Measurements from ENCODE around the gene IL2RA. TPM values are rescaled to one million over a fixed set of nuclear protein-coding genes. Genes with fewer than 3 reads are reported as not detected.

IL2RA gene
- total RNA-seq, 2 donors from 2014 or later, result 21.0 to 48.2 TPM

DNA sequence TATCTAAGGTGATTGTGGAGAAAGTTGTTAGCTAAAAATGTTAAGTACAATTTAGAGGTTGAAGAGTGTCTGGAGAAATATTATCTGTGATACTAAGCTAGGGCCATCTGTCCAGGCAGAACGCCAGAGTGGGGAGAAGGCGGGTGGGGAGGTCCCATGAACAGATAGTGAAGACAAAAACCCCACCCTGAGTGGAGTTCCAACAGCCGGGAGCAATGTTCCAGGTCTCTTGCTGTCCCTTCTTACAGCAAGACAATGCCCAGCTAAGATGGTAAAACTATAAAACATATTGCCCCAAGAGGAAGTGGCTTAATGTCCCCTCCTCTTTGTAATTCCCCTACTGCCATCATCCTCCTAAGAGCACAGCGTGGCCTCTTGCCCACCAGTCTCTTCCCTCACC lies 74.4 kb downstream of the IL2RA start:
- DNase-seq (ENCODE audit: low spot score), result no peak
- no peaks in the 10 kb centered on the region for H3K4me1 ChIP-seq (ENCODE audit: control insufficient read depth in 1 of 2, low read depth in 2 of 2)
- no peaks in the 10 kb centered on the region for H3K27me3 ChIP-seq (replicated peaks; ENCODE audit: insufficient read depth)
- TF ChIP-seq, protein P1, sequence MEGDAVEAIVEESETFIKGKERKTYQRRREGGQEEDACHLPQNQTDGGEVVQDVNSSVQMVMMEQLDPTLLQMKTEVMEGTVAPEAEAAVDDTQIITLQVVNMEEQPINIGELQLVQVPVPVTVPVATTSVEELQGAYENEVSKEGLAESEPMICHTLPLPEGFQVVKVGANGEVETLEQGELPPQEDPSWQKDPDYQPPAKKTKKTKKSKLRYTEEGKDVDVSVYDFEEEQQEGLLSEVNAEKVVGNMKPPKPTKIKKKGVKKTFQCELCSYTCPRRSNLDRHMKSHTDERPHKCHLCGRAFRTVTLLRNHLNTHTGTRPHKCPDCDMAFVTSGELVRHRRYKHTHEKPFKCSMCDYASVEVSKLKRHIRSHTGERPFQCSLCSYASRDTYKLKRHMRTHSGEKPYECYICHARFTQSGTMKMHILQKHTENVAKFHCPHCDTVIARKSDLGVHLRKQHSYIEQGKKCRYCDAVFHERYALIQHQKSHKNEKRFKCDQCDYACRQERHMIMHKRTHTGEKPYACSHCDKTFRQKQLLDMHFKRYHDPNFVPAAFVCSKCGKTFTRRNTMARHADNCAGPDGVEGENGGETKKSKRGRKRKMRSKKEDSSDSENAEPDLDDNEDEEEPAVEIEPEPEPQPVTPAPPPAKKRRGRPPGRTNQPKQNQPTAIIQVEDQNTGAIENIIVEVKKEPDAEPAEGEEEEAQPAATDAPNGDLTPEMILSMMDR (IDR thresholded peaks at IDR 0.05), result no peak
- ATAC-seq (ENCODE audit: insufficient number of reproducible peaks, low FRiP score, low read depth), result no peak
- peaks cover 4% of the 10 kb centered on the region for H3K9me3 ChIP-seq
- H3K27ac ChIP-seq, result no peak overlapping the region
- H3K36me3 ChIP-seq, result no peaks in the 10 kb centered on the region
- no peak overlapping the region for H3K4me3 ChIP-seq

DNA sequence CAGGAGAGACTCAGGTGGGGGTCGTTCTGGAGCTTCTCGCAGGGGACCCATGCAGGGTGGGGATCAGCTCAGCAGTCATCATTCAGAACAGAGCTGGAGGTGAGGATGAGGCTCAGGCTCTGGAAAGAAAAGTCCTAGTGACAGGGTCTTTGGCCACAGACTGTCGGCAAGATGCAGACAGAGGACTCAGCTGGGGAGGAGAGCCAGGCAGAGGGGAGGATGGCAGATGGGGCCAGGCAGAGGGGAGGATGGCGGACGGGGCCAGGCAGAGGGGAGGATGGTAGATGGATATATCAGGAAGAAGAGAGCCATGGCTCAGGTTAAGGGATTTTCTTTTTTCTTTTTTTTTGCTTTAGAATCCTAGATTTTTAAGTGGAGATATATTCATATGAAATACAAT lies 77.1 kb downstream of the IL2RA start:
- no peaks in the 10 kb centered on the region for H3K27me3 ChIP-seq (replicated peaks; ENCODE audit: insufficient read depth)
- DNase-seq (ENCODE audit: low spot score) (no peak), ATAC-seq (ENCODE audit: insufficient number of reproducible peaks, low FRiP score, low read depth) (no peak)
- no peaks in the 10 kb centered on the region for H3K4me1 ChIP-seq (ENCODE audit: control insufficient read depth in 1 of 2, low read depth in 2 of 2)
- H3K36me3 ChIP-seq, result no peaks in the 10 kb centered on the region
- H3K9me3 ChIP-seq, result no peaks in the 10 kb centered on the region
- TF ChIP-seq, protein P1 (IDR thresholded peaks at IDR 0.05), result no peak
- H3K27ac ChIP-seq, result no peak overlapping the region
- no peak overlapping the region for H3K4me3 ChIP-seq

DNA sequence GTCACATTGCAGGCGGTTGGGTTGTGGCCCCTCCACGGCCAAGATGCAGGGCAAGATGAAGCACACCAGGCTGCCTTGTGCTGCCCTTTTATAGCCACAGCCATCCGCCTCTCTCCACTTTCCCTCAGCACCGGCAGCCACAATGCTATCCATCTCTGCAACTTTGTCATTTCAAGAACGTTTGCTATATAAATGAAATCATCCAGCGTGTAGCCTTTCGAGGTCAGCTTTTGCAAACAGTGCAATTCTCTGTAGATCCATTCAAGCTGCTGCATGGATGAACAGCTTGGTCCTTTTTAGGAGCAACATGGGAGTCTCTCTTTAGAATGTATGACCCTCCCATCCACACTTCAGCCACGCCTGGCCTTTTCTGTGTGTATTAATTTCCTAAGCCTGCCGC lies 78.4 kb downstream of the IL2RA start:
- Histone ChIP-seq H3K36me3 (no peaks in the 10 kb centered on the region), H3K4me3 (no peak overlapping the region), H3K4me1 (ENCODE audit: control insufficient read depth in 1 of 2, low read depth in 2 of 2) (no peaks in the 10 kb centered on the region), H3K27ac (no peak overlapping the region), H3K27me3 (replicated peaks; ENCODE audit: insufficient read depth) (no peaks in the 10 kb centered on the region), H3K9me3 (no peaks in the 10 kb centered on the region)
- TF ChIP-seq, protein P1 (IDR thresholded peaks at IDR 0.05), result no peak
- ATAC-seq (ENCODE audit: insufficient number of reproducible peaks, low FRiP score, low read depth), result no peak
- no peak for DNase-seq (ENCODE audit: low spot score)

DNA sequence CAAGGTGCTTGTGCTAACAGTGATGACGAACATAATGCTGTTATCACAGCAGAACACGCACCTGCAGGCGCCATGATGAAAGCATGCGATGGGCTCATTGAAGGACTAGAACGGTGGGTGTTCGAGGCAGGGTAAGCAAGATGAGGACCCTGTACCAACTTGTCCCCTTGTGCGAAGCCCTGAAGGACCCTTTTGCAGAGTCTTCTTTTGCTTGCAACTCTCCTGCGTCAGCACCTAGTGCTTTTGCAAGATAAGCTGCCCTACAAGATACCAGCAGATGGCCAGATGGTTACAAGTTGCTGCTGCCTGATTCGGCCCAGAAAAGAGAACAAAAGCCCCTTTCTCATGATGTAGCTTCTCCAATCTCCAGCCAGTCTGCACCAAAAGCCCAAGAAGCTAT lies 80.6 kb downstream of the IL2RA start:
- no peaks in the 10 kb centered on the region for H3K36me3 ChIP-seq
- DNase-seq (ENCODE audit: low spot score) (no peak), ATAC-seq (ENCODE audit: insufficient number of reproducible peaks, low FRiP score, low read depth) (no peak)
- H3K4me3 ChIP-seq, result no peak overlapping the region
- TF ChIP-seq, protein P1 (IDR thresholded peaks at IDR 0.05), result no peak
- no peak overlapping the region for H3K27ac ChIP-seq
- no peaks in the 10 kb centered on the region for H3K9me3 ChIP-seq
- peaks cover 0 to under 1% of the 10 kb centered on the region in 2 donors for H3K4me1 ChIP-seq (ENCODE audit: control insufficient read depth in 1 of 2, low read depth in 2 of 2)
- H3K27me3 ChIP-seq (replicated peaks; ENCODE audit: insufficient read depth), result no peaks in the 10 kb centered on the region

DNA sequence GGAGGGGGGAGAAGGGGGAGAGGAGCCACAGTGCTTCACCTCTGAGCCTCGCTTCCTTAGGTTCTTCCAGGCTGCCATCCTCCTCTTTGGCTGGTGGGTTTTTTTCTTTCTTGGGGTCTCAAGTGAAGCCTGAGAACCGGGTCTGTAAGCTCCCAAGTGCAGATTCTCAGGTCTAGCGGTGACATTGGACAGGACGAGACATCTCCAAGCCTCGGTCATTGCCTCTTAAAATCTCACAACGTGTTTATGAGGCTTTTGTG lies 84.0 kb downstream of the IL2RA start:
- DNase-seq (ENCODE audit: low spot score), result no peak
- ATAC-seq (ENCODE audit: insufficient number of reproducible peaks, low FRiP score, low read depth), result no peak
- H3K27me3 ChIP-seq (replicated peaks; ENCODE audit: insufficient read depth), result no peaks in the 10 kb centered on the region

More for the DNA sequence above, 84.0 kb downstream of the IL2RA start:
- Histone ChIP-seq H3K9me3 (no peaks in the 10 kb centered on the region), H3K4me3 (peak overlapping the region; percentile 92), H3K27ac (peak overlapping the region; percentile 85 to 94), H3K36me3 (no peaks in the 10 kb centered on the region), H3K4me1 (ENCODE audit: control insufficient read depth in 1 of 2, low read depth in 2 of 2) (peaks cover 9 to 15% of the 10 kb centered on the region in 2 donors)
- TF ChIP-seq, protein P1 (IDR thresholded peaks at IDR 0.05), result no peak
